ENCODE data around the gene MTG2. TPM values are rescaled to one million over a fixed set of nuclear protein-coding genes. Genes with fewer than 3 reads are reported as not detected.

The MTG2 gene
- total RNA-seq, 1 experiment from 2014 or later, result 110 TPM

- Mint-ChIP-seq H3K27ac (ENCODE audit: unreplicated experiment) (no peak overlapping the region), H3K36me3 (ENCODE audit: insufficient read depth, unreplicated experiment) (peaks cover 42% of the 10 kb centered on the region), H3K4me1 (ENCODE audit: low read depth, unreplicated experiment) (no peaks in the 10 kb centered on the region), H3K27me3 (ENCODE audit: insufficient read depth, unreplicated experiment) (no peaks in the 10 kb centered on the region), H3K4me3 (ENCODE audit: unreplicated experiment) (no peak overlapping the region), H3K9me3 (ENCODE audit: unreplicated experiment) (no peaks in the 10 kb centered on the region)
- Histone ChIP-seq H3K4me3 (ENCODE audit: low read depth, low read length) (no peak overlapping the region), H3K9me3 (no peaks in the 10 kb centered on the region), H3K4me1 (no peaks in the 10 kb centered on the region), H3K27me3 (replicated peaks; ENCODE audit: control insufficient read depth, insufficient read depth, low read length) (no peaks in the 10 kb centered on the region), H3K36me3 (ENCODE audit: control insufficient read depth, insufficient read depth, low read length) (peaks cover 3% of the 10 kb centered on the region; the same call in 1 of the 2 replicates)
- POLR2A ChIA-PET, result interaction anchor here (0.6 kb wide), 2 partner anchors 17 to 732 kb away, joined by 3 read pairs; no protein-coding TSS in a partner anchor
- BruUV-seq (replicated peaks), result no TSS peak
- CTCF ChIA-PET, result interaction anchor here (0.5 kb wide), 1 partner anchor 865 kb away, joined by 7 read pairs; no protein-coding TSS in a partner anchor
- DNase-seq, result no peak
- TF ChIP-seq CTCF (IDR thresholded peaks at IDR 0.05; ENCODE audit: insufficient read depth in 1 of 2, low read depth in 1 of 2, low read length in 1 of 2, severe bottlenecking in 1 of 2, unreplicated experiment in 1 of 2), result no peak
- intact Hi-C loops (cut with micrococcal nuclease; ENCODE audit: unreplicated experiment), result no loop called here
Observed at GRCh38 chr20:62205618-62206387, 23.0 kb downstream of the MTG2 start.

- CTCF ChIA-PET, result interaction anchor here (0.5 to 1.0 kb wide), 2 partner anchors 72 to 864 kb away, joined by 3 to 7 read pairs; no protein-coding TSS in a partner anchor
- TF ChIP-seq CTCF (IDR thresholded peaks at IDR 0.05; ENCODE audit: insufficient read depth in 1 of 2, low read depth in 1 of 2, low read length in 1 of 2, severe bottlenecking in 1 of 2, unreplicated experiment in 1 of 2), result no peak
- BruUV-seq (replicated peaks), result no TSS peak
- intact Hi-C loops (cut with micrococcal nuclease; ENCODE audit: unreplicated experiment), result no loop called here
- Mint-ChIP-seq H3K27ac (ENCODE audit: unreplicated experiment) (no peak overlapping the region), H3K36me3 (ENCODE audit: insufficient read depth, unreplicated experiment) (peaks cover 36% of the 10 kb centered on the region), H3K4me3 (ENCODE audit: unreplicated experiment) (no peak overlapping the region), H3K9me3 (ENCODE audit: unreplicated experiment) (no peaks in the 10 kb centered on the region), H3K4me1 (ENCODE audit: low read depth, unreplicated experiment) (no peaks in the 10 kb centered on the region), H3K27me3 (ENCODE audit: insufficient read depth, unreplicated experiment) (no peaks in the 10 kb centered on the region)
- H3K36me3 ChIP-seq (ENCODE audit: control insufficient read depth, insufficient read depth, low read length), result peaks cover under 1% of the 10 kb centered on the region; the same call in 1 of the 2 replicates
- no peaks in the 10 kb centered on the region for H3K4me1 ChIP-seq
- no peak overlapping the region for H3K4me3 ChIP-seq (ENCODE audit: low read depth, low read length)
- H3K9me3 ChIP-seq, result no peaks in the 10 kb centered on the region
- no peaks in the 10 kb centered on the region for H3K27me3 ChIP-seq (replicated peaks; ENCODE audit: control insufficient read depth, insufficient read depth, low read length)
- POLR2A ChIA-PET, result no interaction called here
- no peak for DNase-seq
Observed at GRCh38 chr20:62206388-62206775, 23.6 kb downstream of the MTG2 start.

- intact Hi-C loops (cut with micrococcal nuclease; ENCODE audit: unreplicated experiment), result no loop called here
- peaks cover 3% of the 10 kb centered on the region for H3K27me3 Mint-ChIP-seq (ENCODE audit: insufficient read depth, unreplicated experiment)
- H3K9me3 Mint-ChIP-seq (ENCODE audit: unreplicated experiment), result no peaks in the 10 kb centered on the region
- no TSS peak for BruUV-seq (replicated peaks)
- Histone ChIP-seq H3K4me3 (ENCODE audit: low read depth, low read length) (no peak overlapping the region), H3K9me3 (no peaks in the 10 kb centered on the region), H3K27me3 (replicated peaks; ENCODE audit: control insufficient read depth, insufficient read depth, low read length) (no peaks in the 10 kb centered on the region), H3K4me1 (no peaks in the 10 kb centered on the region), H3K36me3 (ENCODE audit: control insufficient read depth, insufficient read depth, low read length) (no peaks in the 10 kb centered on the region)
- H3K4me3 Mint-ChIP-seq (ENCODE audit: unreplicated experiment), result no peak overlapping the region
- H3K4me1 Mint-ChIP-seq (ENCODE audit: low read depth, unreplicated experiment), result no peaks in the 10 kb centered on the region
- no peak for TF ChIP-seq CTCF (IDR thresholded peaks at IDR 0.05; ENCODE audit: insufficient read depth in 1 of 2, low read depth in 1 of 2, low read length in 1 of 2, severe bottlenecking in 1 of 2, unreplicated experiment in 1 of 2)
- H3K36me3 Mint-ChIP-seq (ENCODE audit: insufficient read depth, unreplicated experiment), result peaks cover 20% of the 10 kb centered on the region
- no peak for DNase-seq
- POLR2A ChIA-PET, result no interaction called here
- CTCF ChIA-PET, result no interaction called here
- H3K27ac Mint-ChIP-seq (ENCODE audit: unreplicated experiment), result no peak overlapping the region
Observed at GRCh38 chr20:62208061-62208794, 25.4 kb downstream of the MTG2 start.

Measured in Caco-2 (cell line).